Adrenal gland (tissue), 12 donors: ENCODE data around the gene PNLDC1. TPM values are rescaled to one million over a fixed set of nuclear protein-coding genes. Genes with fewer than 3 reads are reported as not detected.

Source experiments
- DNase-seq, 7 donors: peaks; one replicate each; pipeline ENCODE4 v3.0.0-alpha.2; 2019 to 2020
- H3K27ac ChIP-seq, 5 donors: fragments of 200-600 bp; sonication (generic) in 4 of 5; 1 replicate in 3 of 5; 2 replicates in 2 of 5; pipeline versions ENCODE4 v1.5.1 to v1.8.0; 2016 to 2020; ENCODE audit warnings: mild to moderate bottlenecking in 1 of 5
- H3K27me3 ChIP-seq: fragments of 200-600 bp; 2 replicates; pipeline ENCODE4 v1.8.0; 2021
- H3K36me3 ChIP-seq, 2 donors: fragments of 200-600 bp; replicated peaks in 1 of 2; 1 replicate in 1 of 2; 2 replicates in 1 of 2; pipeline versions ENCODE4 v1.5.1 to v1.8.0; 2018 to 2022
- H3K4me1 ChIP-seq, 2 donors: fragments of 200-600 bp; replicated peaks in 1 of 2; 1 replicate in 1 of 2; 2 replicates in 1 of 2; pipeline versions ENCODE4 v1.5.1 to v1.8.0; 2018 to 2021
- H3K4me3 ChIP-seq, 4 donors: fragments of 200-600 bp; sonication (generic) in 3 of 4; one replicate each; pipeline ENCODE4 v1.5.1; 2016 to 2018
- H3K9me3 ChIP-seq, 3 donors: fragments of 200-600 bp; sonication (generic) in 1 of 3; replicated peaks in 1 of 3; 1 replicate in 2 of 3; 2 replicates in 1 of 3; pipeline versions ENCODE4 v1.5.1 to v1.8.0; 2016 to 2021
- POLR2A ChIP-seq, 2 donors: fragments of 450-650 bp; IDR thresholded peaks; one replicate each; pipeline ENCODE4 v1.6.1; 2017; ENCODE audit warnings: antibody characterized with exemption in 2 of 2, mild to moderate bottlenecking in 2 of 2, moderate library complexity in 1 of 2
- WGBS, 4 donors: extraction: QIAGEN DNeasy Blood & Tissue Kit in 2 of 4; methylation state at CpG; one replicate each; pipeline versions ENCODE4 v1.1.5 to v1.1.7; 2013 to 2017; 5-methylcytosine and 5-hydroxymethylcytosine counted together
- intact Hi-C, 2 donors: fragments of 100-400 bp; cut with DNase I; formaldehyde crosslinking; loops; one replicate each; pipeline versions ENCODE4 v1.14.1 to v1.15.0; 2022 to 2023
- polyA plus RNA-seq, 3 donors: library from polyadenylated mRNA; stranded (reverse); fragments of 200-250 nt in 2 of 3; fragments of 350-450 nt in 1 of 3; fragmentation: Illumina TruSeq in 1 of 3; extraction: RNeasy Lipid Tissue Mini Kit (QIAGEN cat#74804) in 1 of 3; gene quantifications; one replicate each; pipeline ENCODE4 v1.2.3, GENCODE V29; 2013 to 2014
- total RNA-seq, 9 donors: library from RNA; depleted of rRNA in 4 of 9; stranded (reverse); fragments of >200 nt in 4 of 9; fragments of 120-200 nt in 1 of 9; fragmentation: NEBNext Ultra II Directional in 1 of 9; extraction: Animal tissue kit (Norgen Biotek cat#: 25700) in 1 of 9; gene quantifications; one replicate each; pipeline versions ENCODE4 v1.1.0 to v1.2.4, GENCODE V29; 2013 to 2023
- TF ChIP-seq, protein P1 (sequence below), 6 experiments: fragments of 450-650 bp in 4 of 6; fragments of 200-600 bp in 2 of 6; sonication (generic) in 1 of 6; IDR thresholded peaks; 1 replicate in 5 of 6; 2 replicates in 1 of 6; pipeline versions ENCODE4 v1.5.1 to v1.8.0; 2016 to 2021; ENCODE audit warnings: antibody characterized with exemption in 6 of 6, mild to moderate bottlenecking in 2 of 6, moderate library complexity in 1 of 6
- donor health status: healthy with polysubstance abuse.
- donor health status: Bipolar disorder and iron deficiency.
- donor health status: DM: yes; HTN: yes; CAD: no.
- donor health status: DM: no; HTN: no; CAD: no.
- donor health status: DM: no; HTN: no; CAD: no.
- donor health status: DM: yes; HTN: yes; CAD: no.

Gene PNLDC1
- total and polyA plus RNA-seq, 12 donors, result 0.07 to 2.9 (median 0.39) TPM; not detected in 7

DNA sequence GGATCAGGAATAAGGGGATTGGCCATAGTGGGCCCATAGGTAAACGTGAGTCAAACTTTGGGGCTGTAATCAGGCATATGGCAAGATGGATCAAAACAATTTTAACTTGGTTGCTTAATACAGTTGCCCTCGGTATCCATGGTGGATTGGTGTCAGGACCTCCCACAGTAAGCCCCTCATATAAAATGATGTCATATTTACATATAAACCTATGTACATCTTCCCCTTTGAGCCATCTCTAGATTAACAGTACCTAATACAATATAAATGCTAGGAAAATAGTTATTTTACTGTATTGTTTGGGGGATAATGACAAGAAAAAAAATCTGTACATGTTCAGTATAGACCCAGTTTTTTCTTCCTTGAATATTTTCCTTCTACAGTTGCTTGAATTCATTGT lies 45.7 kb upstream of the PNLDC1 start:
- peaks cover 0 to 87% of the 10 kb centered on the region in 2 donors for H3K36me3 ChIP-seq
- WGBS, 4 donors, result 84 to 92% (median 88%) methylated on average over 2 of the region's 2 CpGs
- no peak overlapping the region for H3K4me3 ChIP-seq
- H3K4me1 ChIP-seq, result peaks cover 0 to 3% of the 10 kb centered on the region in 2 donors
- TF ChIP-seq, protein P1, sequence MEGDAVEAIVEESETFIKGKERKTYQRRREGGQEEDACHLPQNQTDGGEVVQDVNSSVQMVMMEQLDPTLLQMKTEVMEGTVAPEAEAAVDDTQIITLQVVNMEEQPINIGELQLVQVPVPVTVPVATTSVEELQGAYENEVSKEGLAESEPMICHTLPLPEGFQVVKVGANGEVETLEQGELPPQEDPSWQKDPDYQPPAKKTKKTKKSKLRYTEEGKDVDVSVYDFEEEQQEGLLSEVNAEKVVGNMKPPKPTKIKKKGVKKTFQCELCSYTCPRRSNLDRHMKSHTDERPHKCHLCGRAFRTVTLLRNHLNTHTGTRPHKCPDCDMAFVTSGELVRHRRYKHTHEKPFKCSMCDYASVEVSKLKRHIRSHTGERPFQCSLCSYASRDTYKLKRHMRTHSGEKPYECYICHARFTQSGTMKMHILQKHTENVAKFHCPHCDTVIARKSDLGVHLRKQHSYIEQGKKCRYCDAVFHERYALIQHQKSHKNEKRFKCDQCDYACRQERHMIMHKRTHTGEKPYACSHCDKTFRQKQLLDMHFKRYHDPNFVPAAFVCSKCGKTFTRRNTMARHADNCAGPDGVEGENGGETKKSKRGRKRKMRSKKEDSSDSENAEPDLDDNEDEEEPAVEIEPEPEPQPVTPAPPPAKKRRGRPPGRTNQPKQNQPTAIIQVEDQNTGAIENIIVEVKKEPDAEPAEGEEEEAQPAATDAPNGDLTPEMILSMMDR (IDR thresholded peaks at IDR 0.05), result no peak
- H3K27ac ChIP-seq, result no peak overlapping the region
- intact Hi-C loops, result no loop called here
- H3K9me3 ChIP-seq, result no peaks in the 10 kb centered on the region
- no peak for DNase-seq
- no peaks in the 10 kb centered on the region for H3K27me3 ChIP-seq

DNA sequence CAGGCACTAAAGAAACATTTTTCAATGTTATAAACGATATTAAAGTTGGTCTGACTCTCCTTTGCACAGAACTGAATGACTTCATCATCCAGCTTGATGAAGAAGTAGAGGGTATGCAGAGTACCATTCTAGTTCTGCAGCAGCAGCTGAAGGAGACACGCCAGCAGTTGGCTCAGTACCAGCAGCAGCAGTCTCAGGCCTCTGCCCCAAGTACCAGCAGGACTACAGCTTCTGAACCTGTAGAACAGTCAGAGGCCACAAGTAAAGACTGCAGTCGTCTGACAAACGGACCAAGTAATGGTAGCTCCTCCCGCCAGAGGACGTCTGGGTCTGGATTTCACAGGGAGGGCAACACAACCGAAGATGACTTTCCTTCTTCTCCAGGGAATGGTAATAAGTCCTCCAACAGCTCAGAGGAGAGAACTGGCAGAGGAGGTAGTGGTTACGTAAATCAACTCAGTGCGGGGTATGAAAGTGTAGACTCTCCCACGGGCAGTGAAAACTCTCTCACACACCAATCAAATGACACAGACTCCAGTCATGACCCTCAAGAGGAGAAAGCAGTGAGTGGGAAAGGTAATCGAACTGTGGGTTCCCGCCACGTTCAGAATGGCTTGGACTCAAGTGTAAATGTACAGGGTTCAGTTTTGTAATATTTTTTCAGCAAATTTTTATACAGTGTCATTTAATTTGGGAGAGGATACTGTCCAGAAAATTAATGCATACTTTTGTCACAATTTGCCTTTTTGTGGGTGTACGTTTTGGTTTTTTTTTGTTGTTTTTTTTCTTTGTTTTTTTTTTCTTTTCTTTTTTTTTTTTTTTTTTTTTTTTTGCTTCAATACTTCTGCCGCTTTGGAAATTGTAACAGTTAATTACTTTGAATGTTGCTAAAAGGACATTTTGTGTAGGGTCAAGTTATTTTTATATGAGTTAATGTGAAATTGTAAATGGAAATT lies 44.8 kb upstream of the PNLDC1 start:
- H3K27me3 ChIP-seq, result no peaks in the 10 kb centered on the region
- H3K27ac ChIP-seq, result no peak overlapping the region
- H3K4me1 ChIP-seq, result peaks cover 0 to 2% of the 10 kb centered on the region in 2 donors
- intact Hi-C loops, result no loop called here
- peaks cover 0 to 79% of the 10 kb centered on the region in 2 donors for H3K36me3 ChIP-seq
- no peak for DNase-seq
- TF ChIP-seq, protein P1 (IDR thresholded peaks at IDR 0.05), result no peak
- TF ChIP-seq POLR2A (IDR thresholded peaks at IDR 0.05), result no peak
- 70 to 79% (median 76%) methylated on average over 14 to 15 of the region's 15 CpGs for WGBS, 4 donors
- H3K4me3 ChIP-seq, result no peak overlapping the region
- H3K9me3 ChIP-seq, result no peaks in the 10 kb centered on the region

DNA sequence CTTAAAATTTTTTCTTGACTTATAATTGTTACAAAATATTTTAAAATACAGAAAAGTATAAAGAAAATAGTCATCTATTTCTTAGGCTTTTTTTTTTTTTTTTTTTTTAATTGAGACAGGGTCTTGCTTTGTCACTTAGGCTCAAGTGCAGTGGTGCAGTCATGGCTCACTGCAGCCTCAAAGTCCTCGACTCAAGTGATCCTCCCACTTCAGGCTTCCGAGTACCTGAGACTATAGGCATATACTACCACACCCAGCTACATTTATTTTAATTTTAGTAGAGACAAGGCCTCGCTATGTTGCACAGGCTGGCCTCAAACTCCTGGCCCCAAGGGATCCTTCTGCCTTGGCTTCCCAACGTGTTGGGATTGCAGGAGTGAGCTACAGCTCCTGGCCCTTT lies 43.6 kb upstream of the PNLDC1 start:
- DNase-seq, result no peak
- peaks cover 0 to 69% of the 10 kb centered on the region in 2 donors for H3K36me3 ChIP-seq
- no peak overlapping the region for H3K4me3 ChIP-seq
- 89 to 100% (median 93%) methylated on average over 4 of the region's 4 CpGs for WGBS, 4 donors
- H3K27ac ChIP-seq, result no peak overlapping the region
- peaks cover 6 to 11% of the 10 kb centered on the region in 2 donors for H3K4me1 ChIP-seq
- H3K27me3 ChIP-seq, result no peaks in the 10 kb centered on the region
- no peaks in the 10 kb centered on the region for H3K9me3 ChIP-seq
- intact Hi-C loops, result no loop called here
- TF ChIP-seq POLR2A (IDR thresholded peaks at IDR 0.05), result no peak
- TF ChIP-seq, protein P1 (IDR thresholded peaks at IDR 0.05), result no peak

DNA sequence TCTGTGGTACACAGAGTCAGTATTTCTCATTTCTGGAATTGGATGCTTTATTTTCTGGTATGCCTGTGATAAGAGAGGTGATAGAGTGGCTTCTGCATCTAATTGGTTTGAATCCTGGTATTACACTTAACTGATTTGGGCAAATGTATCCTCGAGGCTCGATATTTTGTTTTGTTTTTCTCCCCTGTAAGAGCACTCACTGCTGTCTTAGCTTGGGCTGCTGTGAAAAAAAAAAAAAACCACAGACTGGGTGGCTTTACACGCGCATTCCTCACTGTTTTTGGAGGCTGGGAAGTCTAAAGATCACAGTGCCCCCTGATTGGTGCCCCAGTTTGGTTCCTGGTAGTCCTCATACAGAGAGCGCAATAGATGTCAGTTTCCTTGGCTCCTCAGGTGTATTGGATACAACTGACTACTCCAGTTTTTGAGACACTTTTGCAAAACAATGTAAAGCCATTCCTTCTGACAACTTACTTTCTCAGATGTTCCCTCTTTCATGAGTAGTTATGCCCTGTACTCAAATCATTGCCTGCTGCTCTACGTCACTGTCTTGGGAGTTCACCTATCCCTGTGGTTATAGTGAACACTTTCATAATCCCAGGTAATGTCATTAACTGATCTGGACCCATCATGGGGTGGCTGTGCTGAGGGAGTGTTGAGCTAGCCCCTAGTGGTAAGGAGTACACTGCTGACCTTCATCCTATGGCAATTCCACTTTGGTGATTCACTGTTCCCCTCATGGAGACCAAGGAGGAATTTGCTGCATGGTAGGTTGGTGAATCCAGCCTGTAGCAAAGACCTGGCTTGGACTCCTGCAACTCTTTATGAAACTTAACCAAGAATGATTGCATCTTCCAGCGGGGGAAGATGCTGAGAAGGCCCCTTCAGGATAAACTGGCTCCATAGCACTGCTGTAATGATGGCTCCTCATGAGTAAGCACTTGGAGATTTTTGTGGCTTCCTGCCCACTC lies 41.8 kb upstream of the PNLDC1 start:
- H3K27ac ChIP-seq, result peak overlapping the region in 2 of 5 donors; percentile 18
- 90 to 95% (median 93%) methylated on average over 7 of the region's 7 CpGs for WGBS, 4 donors
- H3K4me3 ChIP-seq, result no peak overlapping the region
- intact Hi-C loops, result no loop called here
- no peaks in the 10 kb centered on the region for H3K9me3 ChIP-seq
- peaks cover 0 to 54% of the 10 kb centered on the region in 2 donors for H3K36me3 ChIP-seq
- peaks cover 6 to 20% of the 10 kb centered on the region in 2 donors for H3K4me1 ChIP-seq
- TF ChIP-seq, protein P1 (IDR thresholded peaks at IDR 0.05), result no peak
- TF ChIP-seq POLR2A (IDR thresholded peaks at IDR 0.05), result no peak
- DNase-seq, result no peak
- no peaks in the 10 kb centered on the region for H3K27me3 ChIP-seq
